NCI-H2107 (cell line): ENCODE results near the gene KCNJ16.
"Not testable (repeated sequence)": the region's sequence is repeated elsewhere in the genome, so short reads cannot be mapped to it uniquely, and the experiment has no call there.

ENCODE experiments used
- DNase-seq: peaks from one replicate; lab custom pipeline; 2025; lab: John Stamatoyannopoulos, UW

The KCNJ16 gene

GRCh38 chr17:70074956-70075355 lies at the start of gene KCNJ16:
Gene KCNJ16 (plus strand): TSS chr17:70075225. CDS start chr17:70132088, 56,863 bp downstream.
- DNase-seq: no peak

GRCh38 chr17:70028397-70028796 lies 46.6 kb upstream of the KCNJ16 start:
- DNase-seq: no peak

GRCh38 chr17:70028978-70029767 lies 45.9 kb upstream of the KCNJ16 start:
- no peak for DNase-seq

- no peak for DNase-seq
Observed at GRCh38 chr17:70030371-70030770, 44.7 kb upstream of the KCNJ16 start.

- DNase-seq: no peak
Observed at GRCh38 chr17:70031341-70031740, 43.7 kb upstream of the KCNJ16 start.

GRCh38 chr17:70033165-70033564 lies 41.9 kb upstream of the KCNJ16 start:
- DNase-seq: no peak

GRCh38 chr17:70034158-70034557 lies 40.9 kb upstream of the KCNJ16 start:
- no peak for DNase-seq

- DNase-seq: no peak
Observed at GRCh38 chr17:70037498-70037897, 37.5 kb upstream of the KCNJ16 start.

- DNase-seq: no peak
Observed at GRCh38 chr17:70040336-70040735, 34.7 kb upstream of the KCNJ16 start.

- DNase-seq: no peak
Observed at GRCh38 chr17:70041061-70041460, 34.0 kb upstream of the KCNJ16 start.

GRCh38 chr17:70041540-70041939 lies 33.5 kb upstream of the KCNJ16 start:
- no peak for DNase-seq

- DNase-seq: not testable (repeated sequence)
Observed at GRCh38 chr17:70045780-70046179, 29.2 kb upstream of the KCNJ16 start.

- no peak for DNase-seq
Observed at GRCh38 chr17:70047619-70048419, 27.2 kb upstream of the KCNJ16 start.

- no peak for DNase-seq
Observed at GRCh38 chr17:70049801-70050591, 25.0 kb upstream of the KCNJ16 start.

- no peak for DNase-seq
Observed at GRCh38 chr17:70050931-70051330, 24.1 kb upstream of the KCNJ16 start.

- DNase-seq: no peak
Observed at GRCh38 chr17:70053241-70054234, 21.5 kb upstream of the KCNJ16 start.

GRCh38 chr17:70055000-70055399 lies 20.0 kb upstream of the KCNJ16 start:
- no peak for DNase-seq

GRCh38 chr17:70059071-70059470 lies 16.0 kb upstream of the KCNJ16 start:
- DNase-seq: no peak

- no peak for DNase-seq
Observed at GRCh38 chr17:70059649-70060048, 15.4 kb upstream of the KCNJ16 start.

GRCh38 chr17:70060415-70060814 lies 14.6 kb upstream of the KCNJ16 start:
- no peak for DNase-seq

GRCh38 chr17:70067134-70067533 lies 7.9 kb upstream of the KCNJ16 start:
- DNase-seq: no peak
